HG02571 (cell line): ENCODE data around the gene MAP1LC3C.
"Not testable (repeated sequence)": the region's sequence is repeated elsewhere in the genome, so short reads cannot be mapped to it uniquely, and the experiment has no call there.

ENCODE experiments used
- ATAC-seq: cut with Tn5 transposase; IDR thresholded peaks from one replicate; pipeline ENCODE4 v1.9.1; 2021; ENCODE audit warnings: mild to moderate bottlenecking, moderate library complexity; ENCODE audit not compliant: unreplicated experiment

The MAP1LC3C gene

GRCh38 chr1:241994171-241994570 is 4.7 kb downstream of the MAP1LC3C start:
- no peak for ATAC-seq

GRCh38 chr1:241992734-241993133 is 6.2 kb downstream of the MAP1LC3C start:
- ATAC-seq: no peak

DNA sequence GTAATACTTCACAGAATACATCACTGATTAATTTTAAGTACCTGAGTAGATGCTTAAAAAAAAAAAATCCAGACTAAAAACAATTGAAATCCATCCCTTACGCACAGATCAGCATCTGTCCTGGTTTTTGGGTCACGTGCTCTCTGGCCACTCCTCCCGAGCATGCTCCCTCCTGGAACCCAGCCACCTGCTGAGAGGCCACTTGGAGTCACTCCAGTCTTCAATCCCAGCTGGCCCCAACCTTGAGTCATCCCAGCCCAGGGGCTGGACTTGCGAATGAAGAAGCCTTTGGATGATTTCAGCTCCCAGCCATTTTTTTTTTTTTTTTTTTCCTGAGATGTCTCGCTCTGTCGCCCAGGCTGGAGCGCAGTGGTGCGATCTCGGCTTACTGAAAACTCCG is 8.9 kb downstream of the MAP1LC3C start:
- ATAC-seq: no peak

DNA sequence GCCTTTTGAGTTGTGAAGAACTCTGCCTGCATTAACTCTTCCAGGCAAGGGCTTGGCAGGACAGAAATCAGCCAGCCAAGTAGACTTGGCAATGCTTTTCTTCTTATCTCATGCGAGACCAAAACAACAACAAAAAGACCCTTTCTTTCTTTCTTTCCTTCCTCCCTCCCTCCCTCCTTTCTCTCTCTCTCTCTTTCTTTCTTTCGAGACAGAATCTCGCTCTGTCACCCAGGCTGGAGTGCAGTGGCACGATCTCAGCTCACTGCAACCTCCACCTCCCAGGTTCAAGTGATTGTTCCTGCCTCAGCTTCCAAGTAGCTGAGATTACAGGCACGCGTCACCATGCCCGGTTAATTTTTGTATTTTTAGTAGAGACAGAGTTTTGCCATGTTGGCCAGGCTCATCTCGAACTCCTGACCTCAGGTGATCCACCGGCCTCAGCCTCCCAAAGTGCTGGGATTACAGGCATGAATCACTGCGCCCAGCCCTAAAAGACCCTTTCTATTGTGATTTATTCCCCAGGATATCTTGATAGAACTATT is 10.4 kb downstream of the MAP1LC3C start:
- not testable (repeated sequence) for ATAC-seq

DNA sequence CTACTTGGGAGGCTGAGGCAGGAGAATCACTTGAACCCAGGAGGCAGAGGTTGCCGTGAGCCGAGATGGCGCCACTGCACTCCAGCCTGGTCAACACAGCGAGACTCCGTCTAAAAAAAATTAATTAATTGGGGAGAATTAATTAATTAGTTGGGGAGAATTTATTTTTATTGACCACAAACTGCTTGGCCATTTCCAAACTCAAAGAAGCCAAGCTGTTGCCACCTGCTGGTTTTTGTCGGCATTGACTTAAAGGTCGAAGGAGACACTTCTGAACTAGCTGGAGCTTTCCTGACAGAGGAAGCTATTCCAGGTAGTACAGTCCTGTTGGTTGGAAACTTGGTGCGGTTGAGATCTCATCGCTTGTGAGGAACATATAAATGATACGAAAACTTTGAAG is 13.1 kb downstream of the MAP1LC3C start:
- no peak for ATAC-seq

- ATAC-seq: no peak
Observed at GRCh38 chr1:241979926-241980325, 19.0 kb downstream of the MAP1LC3C start.

- no peak for ATAC-seq
Observed at GRCh38 chr1:241979071-241979470, 19.8 kb downstream of the MAP1LC3C start.

- ATAC-seq: no peak
Observed at GRCh38 chr1:241976229-241976628, 22.7 kb downstream of the MAP1LC3C start.

GRCh38 chr1:241972703-241973369 is 26.1 kb downstream of the MAP1LC3C start:
- ATAC-seq: no peak

DNA sequence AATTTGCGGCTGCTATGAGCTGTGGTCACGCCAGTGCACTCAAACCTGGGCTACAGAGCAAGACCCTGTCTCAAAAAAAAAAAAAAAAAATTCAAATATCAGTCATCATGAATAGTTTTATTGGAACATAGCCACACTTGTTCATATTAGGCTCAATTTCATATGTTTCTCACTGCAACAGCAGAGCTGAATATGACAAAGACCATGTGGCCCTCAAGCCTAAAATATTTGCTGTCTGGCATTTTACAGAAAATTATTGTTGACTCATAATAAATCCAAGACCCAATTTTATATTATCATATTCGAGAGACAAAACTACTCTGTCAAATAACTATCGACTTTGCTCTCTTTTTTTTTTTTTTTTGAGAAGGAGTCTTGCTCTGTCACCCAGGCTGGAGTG is 30.3 kb downstream of the MAP1LC3C start:
- ATAC-seq: no peak

DNA sequence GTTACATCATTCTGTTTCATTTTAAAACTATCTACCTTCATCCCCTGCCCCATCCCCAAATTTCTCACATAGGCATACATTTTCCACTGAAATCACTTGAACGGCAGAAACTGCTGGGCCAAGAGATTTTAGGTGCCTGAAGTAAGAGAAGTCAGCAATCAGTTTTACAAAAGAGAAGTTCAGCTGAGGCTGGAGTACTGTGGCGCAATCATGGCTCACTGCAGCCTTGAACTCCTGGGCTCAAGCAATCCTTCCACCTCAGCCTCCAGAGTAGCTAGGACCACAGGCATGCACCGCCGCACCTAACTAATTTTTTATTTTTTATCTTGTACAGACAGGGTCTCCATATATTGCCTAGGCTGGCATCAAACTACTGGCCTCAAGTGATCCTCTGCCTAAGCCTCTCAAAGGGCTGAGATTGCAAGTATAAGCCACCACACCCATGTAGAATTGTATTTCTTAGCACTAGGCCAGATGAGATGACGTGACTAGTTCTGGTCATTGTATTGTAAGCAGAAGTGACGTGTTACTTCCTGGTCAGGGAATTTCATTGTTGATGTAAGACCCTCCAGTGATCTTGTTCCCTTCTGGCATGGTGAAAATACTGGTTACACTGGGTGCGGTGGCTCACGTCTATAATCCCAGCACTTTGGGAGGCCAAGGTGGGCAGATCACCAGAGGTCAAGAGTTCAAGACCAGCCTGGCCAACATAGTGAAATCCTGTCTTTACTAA is 34.2 kb downstream of the MAP1LC3C start:
- ATAC-seq: no peak

GRCh38 chr1:241963722-241964121 is 35.2 kb downstream of the MAP1LC3C start:
- no peak for ATAC-seq

DNA sequence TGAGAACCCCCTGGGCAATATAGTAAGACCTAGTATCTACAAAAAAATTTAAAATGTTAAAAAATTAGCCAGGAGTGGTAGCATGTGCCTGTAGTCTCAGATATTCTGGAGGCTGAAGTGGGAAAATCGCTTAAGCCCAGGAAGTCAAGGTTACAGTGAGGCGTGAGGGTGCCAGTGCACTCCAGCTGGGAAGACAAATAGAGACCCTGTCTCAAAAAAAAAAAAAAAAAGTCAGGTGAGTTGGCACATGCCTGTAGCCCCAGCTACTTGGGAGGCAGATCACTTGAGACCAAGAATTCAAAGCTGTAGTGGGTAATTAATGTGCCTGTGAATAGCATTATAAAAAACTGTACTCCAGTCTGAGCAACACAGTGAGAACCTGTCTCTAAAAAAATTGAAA is 36.7 kb downstream of the MAP1LC3C start:
- ATAC-seq: no peak

- ATAC-seq: no peak
Observed at GRCh38 chr1:241957692-241958494, 41.0 kb downstream of the MAP1LC3C start, which contains the start of gene BECN2. Gene BECN2, plus strand, starts transcription at chr1:241957767. Its CDS starts 0 bp downstream, at chr1:241957767.

DNA sequence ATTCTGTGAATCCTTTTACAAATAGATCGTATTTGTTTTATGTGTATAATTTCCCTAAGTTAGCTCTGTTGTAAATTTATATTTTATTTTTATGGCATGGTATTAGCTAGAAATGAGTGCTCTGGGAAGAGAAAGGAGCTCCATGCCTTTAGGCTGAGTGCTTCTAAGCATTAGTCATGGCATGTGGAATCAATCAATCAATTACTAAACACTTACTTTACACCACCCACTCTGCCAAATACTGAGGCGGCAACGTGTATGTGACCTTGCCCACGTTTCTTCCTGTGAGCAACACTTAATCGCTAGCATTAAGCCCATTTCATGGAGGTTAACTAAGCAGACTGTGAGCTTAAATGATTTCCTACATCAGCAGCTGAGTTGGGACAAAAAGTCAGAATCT is 48.5 kb downstream of the MAP1LC3C start:
- no peak for ATAC-seq

GRCh38 chr1:241947354-241947753 is 51.5 kb downstream of the MAP1LC3C start:
- no peak for ATAC-seq
